Astrocyte of the cerebellum (primary cell): ENCODE measurements around the gene SULT6B1.
"Not testable (repeated sequence)": the region's sequence is repeated elsewhere in the genome, so short reads cannot be mapped to it uniquely, and the experiment has no call there.

Experiments
- DNase-seq: peaks from one replicate; pipeline ENCODE4 v3.0.0-alpha.2; 2011; ENCODE audit warnings: low read depth
- H3K4me3 ChIP-seq: 2 replicates; pipeline ENCODE4 v1.5.1; 2011; ENCODE audit warnings: mild to moderate bottlenecking, low read depth, low read length, moderate library complexity
- CTCF ChIP-seq: IDR thresholded peaks from 2 replicates; pipeline ENCODE4 v1.5.1; 2012; ENCODE audit warnings: low read length, low read depth, moderate library complexity, mild to moderate bottlenecking; ENCODE audit errors: missing control alignments
- in situ Hi-C: cut with HindIII; loops from 2 replicates; pipeline ENCODE4 v1.10.0; 2017; ENCODE audit warnings: low sequenced_read_pairs

SULT6B1 gene

GRCh38 chr2:37224063-37224462 is 35.6 kb upstream of the SULT6B1 start:
- no peak for TF ChIP-seq CTCF
- no peak overlapping the region for H3K4me3 ChIP-seq
- no peak for DNase-seq
- in situ Hi-C loops: no loop called here

DNA sequence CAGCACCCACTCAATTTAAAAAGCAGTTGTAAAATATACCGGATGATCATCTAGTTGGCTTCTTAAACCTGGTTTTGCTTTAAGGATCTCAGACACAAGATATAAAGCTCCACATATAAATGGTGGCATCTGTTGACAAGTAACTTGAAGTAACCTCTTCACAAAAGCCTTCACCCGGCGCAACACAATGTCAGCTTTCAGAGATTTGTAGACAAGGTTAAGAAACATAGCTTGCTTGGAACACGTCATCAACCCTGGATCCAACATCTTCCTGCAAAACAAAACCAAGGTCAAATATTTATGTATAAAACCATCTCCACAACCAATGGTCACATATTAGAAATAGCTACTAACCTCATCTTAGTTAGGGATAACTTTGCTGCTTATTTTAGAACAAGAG is 34.7 kb upstream of the SULT6B1 start:
- in situ Hi-C loops: no loop called here
- no peak for DNase-seq
- no peak overlapping the region for H3K4me3 ChIP-seq
- TF ChIP-seq CTCF: no peak

GRCh38 chr2:37219046-37219445 is 30.6 kb upstream of the SULT6B1 start:
- no peak for DNase-seq
- TF ChIP-seq CTCF: no peak
- no peak overlapping the region for H3K4me3 ChIP-seq
- in situ Hi-C loops: no loop called here

- no peak overlapping the region for H3K4me3 ChIP-seq
- no peak for TF ChIP-seq CTCF
- in situ Hi-C loops: no loop called here
- DNase-seq: no peak
Measured at GRCh38 chr2:37215250-37215649, 26.8 kb upstream of the SULT6B1 start.

DNA sequence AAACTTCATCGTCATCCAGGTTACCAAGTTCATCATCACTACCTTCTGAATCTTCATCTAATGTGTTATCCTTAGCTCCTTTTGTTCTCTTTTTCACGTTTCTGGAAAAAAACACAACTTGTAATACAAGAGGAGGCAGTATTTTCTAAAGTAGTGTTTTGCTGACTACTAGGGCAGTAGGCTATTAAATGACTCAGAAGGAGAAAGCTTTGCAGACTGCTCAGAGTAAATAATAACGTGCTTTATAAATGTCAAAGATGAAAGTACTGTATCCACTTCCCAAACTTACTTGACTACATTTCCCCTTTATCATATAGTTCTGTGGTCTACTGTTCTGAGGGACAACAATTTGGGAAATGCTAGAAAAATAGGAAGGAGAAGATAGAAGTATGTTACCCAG is 23.5 kb upstream of the SULT6B1 start:
- DNase-seq: no peak
- in situ Hi-C loops: no loop called here
- no peak overlapping the region for H3K4me3 ChIP-seq
- TF ChIP-seq CTCF: no peak

DNA sequence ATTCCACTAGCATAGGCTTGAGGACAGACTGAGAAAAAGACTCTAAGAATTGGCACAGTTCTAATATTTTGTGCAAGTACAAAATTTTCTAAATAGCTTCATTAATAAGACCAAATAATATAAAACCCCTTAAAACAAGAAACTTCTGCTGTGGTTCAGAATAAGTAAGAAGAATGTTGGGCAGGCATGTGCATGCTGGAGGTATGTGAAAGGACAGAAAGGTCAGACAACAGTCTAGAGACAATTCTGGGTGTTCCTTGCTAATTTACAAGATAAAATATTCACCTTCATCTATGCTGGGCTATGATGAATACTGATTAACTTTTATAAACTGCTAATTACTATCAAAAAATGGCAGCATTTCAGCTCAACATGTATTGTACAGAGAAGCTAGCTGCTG is 22.7 kb upstream of the SULT6B1 start:
- in situ Hi-C loops: no loop called here
- no peak for TF ChIP-seq CTCF
- DNase-seq: no peak
- H3K4me3 ChIP-seq: no peak overlapping the region

DNA sequence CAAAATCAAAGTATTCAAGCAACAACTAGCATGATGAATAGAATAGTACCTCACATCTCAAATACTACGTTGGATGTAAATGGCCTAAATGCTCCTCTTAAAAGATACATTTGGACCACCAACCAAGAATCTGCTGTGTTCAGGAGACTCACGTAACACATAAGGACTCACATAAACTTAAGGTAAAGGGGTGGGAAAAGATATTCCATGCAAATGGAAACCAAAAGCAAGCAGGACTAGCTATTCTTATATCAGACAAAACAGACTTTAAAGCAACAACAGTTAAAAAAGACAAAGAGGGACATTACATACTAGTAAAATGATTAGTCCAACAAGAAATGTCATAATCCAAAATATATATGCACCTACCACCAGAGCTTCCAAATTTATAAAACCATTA is 18.3 kb upstream of the SULT6B1 start:
- in situ Hi-C loops, DNase-seq, H3K4me3 ChIP-seq: not testable (repeated sequence)
